OCI-LY7 (cell line): ENCODE measurements around the gene HSPA1L. TPM values are rescaled to one million over a fixed set of nuclear protein-coding genes. Genes with fewer than 3 reads are reported as not detected.

Experiments
- BruUV-seq: library from RNA; stranded (reverse); fragments of 400-500 nt; replicated peaks from 2 replicates; lab custom pipeline; 2021; lab: Mats Ljungman, UMichigan
- CTCF ChIA-PET: fragments of 300-600 bp; sonication (Branson Sonifier 250); formaldehyde crosslinking; loops from one replicate; lab custom pipeline; 2022; ENCODE audit warnings: antibody characterized with exemption; ENCODE audit not compliant: unreplicated experiment; lab: Charles Lee
- POLR2A ChIA-PET: fragments of 300-600 bp; sonication (Branson Sonifier 250); formaldehyde crosslinking; loops from one replicate; lab custom pipeline; 2022; ENCODE audit warnings: antibody characterized with exemption; lab: Charles Lee
- DNase-seq: peaks from one replicate; pipeline ENCODE4 v3.0.0-alpha.2; 2015; ENCODE audit warnings: low spot score
- H2AFZ ChIP-seq: fragments of 200-600 bp; sonication (generic), shearing (Covaris generic); 2 replicates; pipeline ENCODE4 v1.6.1; 2014; ENCODE audit warnings: mild to moderate bottlenecking, antibody characterized with exemption, low read length, moderate library complexity
- H3K27ac ChIP-seq: fragments of 200-600 bp; sonication (generic); 2 replicates; pipeline ENCODE4 v1.5.1; 2014; ENCODE audit warnings: mixed run types, low read depth, mild to moderate bottlenecking, moderate library complexity, low read length, inconsistent platforms; ENCODE audit not compliant: poor library complexity, severe bottlenecking
- H3K36me3 ChIP-seq: fragments of 200-600 bp; sonication (generic); 2 replicates; pipeline ENCODE4 v1.6.1; 2014; ENCODE audit warnings: mild to moderate bottlenecking, antibody characterized with exemption, low read length, moderate library complexity, mixed read lengths; ENCODE audit not compliant: insufficient read depth
- H3K4me1 ChIP-seq: fragments of 200-600 bp; sonication (generic); 2 replicates; pipeline ENCODE4 v1.5.1; 2014; ENCODE audit warnings: mild to moderate bottlenecking, low read length; ENCODE audit not compliant: insufficient read depth, poor library complexity, severe bottlenecking
- H3K4me2 ChIP-seq: fragments of 200-600 bp; sonication (generic); 2 replicates; pipeline ENCODE4 v1.6.1; 2014; ENCODE audit warnings: mild to moderate bottlenecking, low read length
- H3K4me3 ChIP-seq: fragments of 200-600 bp; sonication (generic); 2 replicates; pipeline ENCODE4 v1.5.1; 2014; ENCODE audit warnings: mild to moderate bottlenecking, low read depth, low read length; ENCODE audit not compliant: poor library complexity, severe bottlenecking
- H3K79me2 ChIP-seq: fragments of 200-600 bp; sonication (generic); 2 replicates; pipeline ENCODE4 v1.6.1; 2016; ENCODE audit warnings: low read depth, mild to moderate bottlenecking, low read length, moderate library complexity, mixed read lengths; ENCODE audit not compliant: insufficient read depth
- H3K9me2 ChIP-seq: fragments of 200-600 bp; sonication (generic); 2 replicates; pipeline ENCODE4 v1.6.1; 2016; ENCODE audit warnings: mild to moderate bottlenecking, low read length, mixed read lengths; ENCODE audit not compliant: insufficient read depth
- H3K9me3 ChIP-seq: fragments of 200-600 bp; sonication (generic); 2 replicates; pipeline ENCODE4 v1.6.1; 2014; ENCODE audit warnings: mild to moderate bottlenecking, mixed run types, low read length, mixed read lengths
- H4K20me1 ChIP-seq: fragments of 200-600 bp; sonication (generic); 2 replicates; pipeline ENCODE4 v1.6.1; 2014; ENCODE audit warnings: mild to moderate bottlenecking, antibody characterized with exemption, low read length, moderate library complexity, mixed read lengths; ENCODE audit not compliant: insufficient read depth
- CTCF ChIP-seq: fragments of 200-600 bp; sonication (generic); conservative IDR thresholded peaks from 2 replicates; pipeline ENCODE4 v1.5.1; 2014; ENCODE audit warnings: mild to moderate bottlenecking, antibody characterized with exemption, low read length, moderate library complexity, mixed read lengths
- EZH2phosphoT487 ChIP-seq: fragments of 200-600 bp; sonication (generic); IDR thresholded peaks from 2 replicates; pipeline ENCODE4 v1.6.1; 2018; ENCODE audit warnings: low read depth, borderline replicate concordance, mild to moderate bottlenecking, mixed run types, antibody characterized with exemption, low read length, moderate library complexity, mixed read lengths
- intact Hi-C: fragments of 100-400 bp; cut with micrococcal nuclease; formaldehyde crosslinking; loops from one replicate; pipeline ENCODE4 v1.10.0; 2022; ENCODE audit not compliant: unreplicated experiment
- total RNA-seq, 2 experiments: library from RNA; depleted of rRNA in 1 of 2; stranded (reverse); fragments of >200 nt in 1 of 2; shearing (Covaris generic) in 1 of 2; gene quantifications; 2 replicates each; pipeline ENCODE4 v1.2.3, GENCODE V29; 2014 to 2022

HSPA1L gene
- total RNA-seq, 2 experiments from 2014 or later = 0.19 to 0.49 TPM

GRCh38 chr6:31781244-31782125 lies 33.6 kb downstream of the HSPA1L start:
- TF ChIP-seq CTCF = no peak
- no peak for TF ChIP-seq EZH2phosphoT487
- Histone ChIP-seq H2AFZ (no peak overlapping the region), H3K79me2 (no peaks in the 10 kb centered on the region), H3K4me2 (no peak overlapping the region), H3K4me3 (no peak overlapping the region), H3K4me1 (no peaks in the 10 kb centered on the region), H3K9me2 (no peaks in the 10 kb centered on the region), H3K36me3 (peaks cover 88% of the 10 kb centered on the region), H4K20me1 (no peaks in the 10 kb centered on the region), H3K27ac (no peak overlapping the region), H3K9me3 (no peaks in the 10 kb centered on the region)
- intact Hi-C loops = no loop called here
- CTCF ChIA-PET = no interaction called here
- no TSS peak for BruUV-seq
- POLR2A ChIA-PET = no interaction called here
- no peak for DNase-seq

- H3K4me3 ChIP-seq = no peak overlapping the region
- no peak overlapping the region for H3K27ac ChIP-seq
- H3K4me2 ChIP-seq = no peak overlapping the region
- H3K4me1 ChIP-seq = no peaks in the 10 kb centered on the region
- H3K9me2 ChIP-seq = no peaks in the 10 kb centered on the region
- H3K36me3 ChIP-seq = peaks cover 80% of the 10 kb centered on the region
- no peak for DNase-seq
- ChIA-PET POLR2A (no interaction called here), CTCF (no interaction called here)
- H3K9me3 ChIP-seq = no peaks in the 10 kb centered on the region
- no peaks in the 10 kb centered on the region for H3K79me2 ChIP-seq
- no peak overlapping the region for H2AFZ ChIP-seq
- H4K20me1 ChIP-seq = no peaks in the 10 kb centered on the region
- BruUV-seq = no TSS peak
- intact Hi-C loops = no loop called here
- TF ChIP-seq CTCF (no peak), EZH2phosphoT487 (no peak)
These were observed 34.4 kb downstream of the HSPA1L start for GRCh38 chr6:31780507-31781243.
